ENCODE results near the gene PTPN4. TPM values are rescaled to one million over a fixed set of nuclear protein-coding genes. Genes with fewer than 3 reads are reported as not detected.
A peak's percentile ranks its signal among the peaks of the same experiment; 100 is the strongest.

The PTPN4 gene
- total and polyA plus RNA-seq, 8 donors, result 4.4 to 18.7 (median 13.2) TPM

DNA sequence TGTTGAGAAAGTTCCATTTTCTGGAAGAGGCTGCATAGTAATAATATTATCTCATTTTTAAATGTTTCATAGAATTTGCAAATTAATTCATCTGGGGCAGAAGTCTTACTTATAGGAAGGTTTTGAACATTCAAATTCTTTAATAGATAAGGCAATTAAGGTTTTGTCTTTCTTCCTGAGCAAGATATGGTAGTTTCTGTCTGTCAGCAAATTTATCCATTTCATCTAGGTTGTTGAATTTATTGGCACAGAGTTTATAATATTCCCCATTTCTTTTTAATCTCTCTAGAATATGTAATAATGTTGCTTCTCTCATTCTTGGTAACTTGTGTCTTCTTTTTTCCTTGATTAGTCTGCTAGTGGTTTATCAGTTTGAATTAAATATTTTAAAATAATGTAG lies 163.0 kb downstream of the PTPN4 start:
- peak; percentile 5 for FAIRE-seq
- intact Hi-C loops (cut with DNase I), result no loop called here
- no peaks in the 10 kb centered on the region for H3K9me3 ChIP-seq

DNA sequence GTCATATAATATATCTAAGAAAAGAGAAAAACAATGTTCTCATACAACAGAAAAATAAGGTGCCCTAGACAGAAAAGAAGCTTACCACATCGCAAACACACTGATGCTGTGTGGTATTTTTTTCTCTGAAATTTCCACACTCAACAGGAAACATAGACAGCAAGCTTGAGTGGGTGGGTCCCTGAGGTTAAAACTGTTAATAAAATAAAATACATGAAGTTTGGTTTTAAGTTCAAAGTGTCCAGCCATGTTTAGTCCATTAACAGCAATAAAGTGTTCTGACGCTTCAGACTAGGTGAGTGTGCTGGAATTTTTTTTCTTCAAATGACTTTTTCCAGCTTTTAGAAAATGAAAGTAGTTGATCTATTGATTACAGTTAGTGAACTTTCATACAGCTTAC lies 169.8 kb downstream of the PTPN4 start:
- FAIRE-seq (no peak), ATAC-seq (no peak), DNase-seq (no peak)
- Histone ChIP-seq H3K9me3 (no peaks in the 10 kb centered on the region), H3K36me3 (no peaks in the 10 kb centered on the region), H3K27me3 (no peaks in the 10 kb centered on the region), H3K4me3 (no peak overlapping the region), H3K4me1 (no peaks in the 10 kb centered on the region), H3K27ac (no peak overlapping the region)
- intact Hi-C loops (cut with DNase I), result no loop called here
- 73 to 74% methylated on average over 2 of the region's 2 CpGs for WGBS, 2 donors
- TF ChIP-seq, protein P1, sequence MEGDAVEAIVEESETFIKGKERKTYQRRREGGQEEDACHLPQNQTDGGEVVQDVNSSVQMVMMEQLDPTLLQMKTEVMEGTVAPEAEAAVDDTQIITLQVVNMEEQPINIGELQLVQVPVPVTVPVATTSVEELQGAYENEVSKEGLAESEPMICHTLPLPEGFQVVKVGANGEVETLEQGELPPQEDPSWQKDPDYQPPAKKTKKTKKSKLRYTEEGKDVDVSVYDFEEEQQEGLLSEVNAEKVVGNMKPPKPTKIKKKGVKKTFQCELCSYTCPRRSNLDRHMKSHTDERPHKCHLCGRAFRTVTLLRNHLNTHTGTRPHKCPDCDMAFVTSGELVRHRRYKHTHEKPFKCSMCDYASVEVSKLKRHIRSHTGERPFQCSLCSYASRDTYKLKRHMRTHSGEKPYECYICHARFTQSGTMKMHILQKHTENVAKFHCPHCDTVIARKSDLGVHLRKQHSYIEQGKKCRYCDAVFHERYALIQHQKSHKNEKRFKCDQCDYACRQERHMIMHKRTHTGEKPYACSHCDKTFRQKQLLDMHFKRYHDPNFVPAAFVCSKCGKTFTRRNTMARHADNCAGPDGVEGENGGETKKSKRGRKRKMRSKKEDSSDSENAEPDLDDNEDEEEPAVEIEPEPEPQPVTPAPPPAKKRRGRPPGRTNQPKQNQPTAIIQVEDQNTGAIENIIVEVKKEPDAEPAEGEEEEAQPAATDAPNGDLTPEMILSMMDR (IDR thresholded peaks at IDR 0.05), result no peak

More for the DNA sequence above, 163.0 kb downstream of the PTPN4 start:
- no peaks in the 10 kb centered on the region for H3K36me3 ChIP-seq
- H3K27ac ChIP-seq, result no peak overlapping the region
- DNase-seq, result no peak
- no peak for ATAC-seq
- no peaks in the 10 kb centered on the region for H3K27me3 ChIP-seq
- TF ChIP-seq, protein P1 (IDR thresholded peaks at IDR 0.05), result no peak
- no peaks in the 10 kb centered on the region for H3K4me1 ChIP-seq
- no peak overlapping the region for H3K4me3 ChIP-seq

DNA sequence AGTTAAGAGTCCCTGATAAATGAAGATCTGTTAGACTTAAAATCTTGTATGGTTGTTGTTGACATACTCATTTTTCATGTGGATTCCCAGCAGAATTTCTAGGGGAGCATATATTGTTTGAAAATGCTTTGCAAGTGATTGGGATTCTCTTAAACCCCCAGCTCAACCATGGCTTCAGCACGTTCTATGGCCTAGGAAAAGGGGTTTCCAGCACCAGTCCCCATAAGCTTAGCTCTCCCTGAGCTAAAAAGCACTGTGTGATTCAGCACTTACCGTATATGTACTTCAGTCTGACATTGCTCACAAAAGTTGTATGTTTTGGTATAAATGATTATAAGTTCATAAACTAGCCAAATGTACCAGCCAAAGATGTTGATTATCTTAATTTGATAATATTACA lies 173.1 kb downstream of the PTPN4 start:
- DNase-seq (no peak), ATAC-seq (no peak), FAIRE-seq (no peak)
- 93 to 94% methylated on average over 2 of the region's 2 CpGs for WGBS, 2 donors
- intact Hi-C loops (cut with DNase I), result no loop called here
- no peak overlapping the region for H3K27ac ChIP-seq
- TF ChIP-seq, protein P1 (IDR thresholded peaks at IDR 0.05), result no peak
- H3K27me3 ChIP-seq, result no peaks in the 10 kb centered on the region
- peaks cover 0 to 5% (median 0%) of the 10 kb centered on the region in 3 donors for H3K36me3 ChIP-seq
- no peak overlapping the region for H3K4me3 ChIP-seq
- H3K4me1 ChIP-seq, result no peaks in the 10 kb centered on the region
- H3K9me3 ChIP-seq, result no peaks in the 10 kb centered on the region

DNA sequence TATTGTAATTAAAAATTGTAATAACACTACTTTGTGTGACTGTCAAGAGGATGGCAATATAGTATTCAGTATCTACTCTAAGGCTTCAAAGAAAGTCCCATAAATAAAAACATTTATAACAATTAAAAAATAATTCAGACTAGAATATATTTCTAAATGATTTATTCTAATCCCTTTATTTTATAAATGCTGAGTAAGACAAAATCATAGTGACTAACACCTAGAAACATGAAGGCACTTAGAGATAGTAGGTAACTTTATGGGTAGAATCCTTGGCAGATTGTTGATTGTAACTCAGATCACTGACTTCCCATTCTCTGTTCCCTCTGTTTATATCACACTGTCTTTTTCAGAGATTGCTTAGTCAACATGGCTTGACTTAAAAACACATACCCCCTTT lies 174.6 kb downstream of the PTPN4 start:
- H3K27me3 ChIP-seq, result no peaks in the 10 kb centered on the region
- H3K36me3 ChIP-seq, result peaks cover 0 to 5% (median 0%) of the 10 kb centered on the region in 3 donors
- no peak overlapping the region for H3K27ac ChIP-seq
- H3K9me3 ChIP-seq, result no peaks in the 10 kb centered on the region
- TF ChIP-seq, protein P1 (IDR thresholded peaks at IDR 0.05), result no peak
- H3K4me3 ChIP-seq, result no peak overlapping the region
- no peak for ATAC-seq
- intact Hi-C loops (cut with DNase I), result no loop called here
- no peaks in the 10 kb centered on the region for H3K4me1 ChIP-seq
- DNase-seq, result no peak
- FAIRE-seq, result no peak

DNA sequence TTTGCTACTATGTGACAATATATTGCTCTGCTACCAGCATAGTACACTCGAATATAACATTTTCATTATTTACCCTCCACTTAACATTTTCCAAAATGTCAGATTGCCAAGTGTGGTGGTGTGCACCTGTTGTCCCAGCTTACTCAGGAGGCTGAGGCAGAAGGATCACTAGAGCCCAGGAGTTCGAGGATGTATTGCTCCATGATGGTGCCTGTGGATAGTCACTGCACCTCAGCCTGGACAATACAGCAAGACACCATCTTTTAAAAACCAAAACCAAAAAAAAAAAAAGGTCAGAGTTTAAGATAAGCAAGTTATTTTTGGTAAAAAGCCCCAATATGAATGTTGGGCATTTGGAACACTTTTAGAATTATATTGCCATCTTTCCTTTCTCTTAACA lies 178.0 kb downstream of the PTPN4 start:
- ATAC-seq (no peak), FAIRE-seq (no peak), DNase-seq (no peak)
- H3K27me3 ChIP-seq, result no peaks in the 10 kb centered on the region
- WGBS, 2 donors, result 80 to 83% methylated on average over 2 of the region's 2 CpGs
- no peak overlapping the region for H3K4me3 ChIP-seq
- no peaks in the 10 kb centered on the region for H3K4me1 ChIP-seq
- no peaks in the 10 kb centered on the region for H3K9me3 ChIP-seq
- intact Hi-C loops (cut with DNase I), result no loop called here
- H3K36me3 ChIP-seq, result peaks cover 0 to 5% (median 0%) of the 10 kb centered on the region in 3 donors
- TF ChIP-seq, protein P1 (IDR thresholded peaks at IDR 0.05), result no peak
- H3K27ac ChIP-seq, result no peak overlapping the region

Data from pancreas (tissue), 10 donors.